ENCODE measurements around the gene SEC31B. TPM values are rescaled to one million over a fixed set of nuclear protein-coding genes. Genes with fewer than 3 reads are reported as not detected.

The SEC31B gene
- total and polyA plus RNA-seq, 2 of the 8 experiments (the other 6 are each of a cell fraction or from before 2014, with no cell fraction given): 4.1 to 5.3 TPM

DNA sequence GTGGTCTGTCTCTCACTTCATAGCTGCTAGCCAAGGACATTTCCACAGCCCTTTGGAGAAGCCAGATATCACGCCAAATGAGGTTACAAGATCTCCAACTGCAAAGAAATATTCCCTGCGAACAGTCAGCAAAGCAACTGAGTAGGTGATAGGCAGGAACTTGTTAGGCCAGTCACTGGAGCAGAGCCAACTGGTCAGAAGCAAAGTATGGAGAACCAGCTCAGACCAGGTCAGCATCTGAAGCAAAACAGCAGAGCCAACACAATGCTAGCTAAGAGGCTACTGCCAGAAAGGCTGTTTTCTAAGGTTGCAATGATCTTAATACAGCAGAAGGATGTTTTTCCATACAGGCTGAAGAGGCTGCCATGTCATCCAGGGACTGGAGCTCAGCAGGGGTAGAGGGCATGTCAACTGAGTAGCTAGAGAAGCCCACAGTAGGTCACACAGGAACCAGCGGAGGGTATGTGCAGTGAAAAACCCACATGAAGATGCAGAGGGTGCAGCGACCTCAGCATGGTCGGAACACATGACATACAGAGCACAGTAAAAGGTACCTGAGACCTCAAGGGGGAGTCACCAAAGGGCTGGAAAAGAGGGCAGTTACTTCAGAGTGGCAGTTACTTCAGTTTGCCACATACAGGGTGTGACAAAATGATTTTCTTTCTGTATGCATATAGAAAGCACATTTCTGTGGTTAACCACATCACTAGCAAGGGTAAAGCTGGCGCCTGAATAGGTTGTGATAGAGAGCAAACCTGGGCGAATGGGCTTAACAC, 8.9 kb downstream of the SEC31B start:
- Histone ChIP-seq H2BK5ac (ENCODE audit: low read depth, low read length) (no peak overlapping the region), H3K27ac (ENCODE audit: low read depth, low read length) (no peak overlapping the region), H3K4ac (replicated peaks; ENCODE audit: insufficient read length, low read depth, low read length) (no peak overlapping the region), H2AK5ac (ENCODE audit: low read depth, low read length) (no peak overlapping the region), H3K4me2 (ENCODE audit: insufficient read depth in 1 of 2, low read depth in 2 of 2, low read length in 2 of 2) (no peak overlapping the region), H2AFZ (ENCODE audit: low read length) (no peak overlapping the region), H3K18ac (ENCODE audit: extremely low read depth, low read length) (no peak overlapping the region), H3K4me3 (ENCODE audit: extremely low read depth in 1 of 4, insufficient read depth in 2 of 4, low read depth in 3 of 4, low read length in 4 of 4) (no peak overlapping the region), H3K56ac (replicated peaks; ENCODE audit: insufficient read length, low read depth, low read length) (no peak overlapping the region), H3K79me1 (ENCODE audit: low read depth, low read length) (no peaks in the 10 kb centered on the region), H3K9me3 (ENCODE audit: insufficient read depth in 2 of 2, low read depth in 1 of 2, low read length in 1 of 2) (no peaks in the 10 kb centered on the region), H2BK12ac (ENCODE audit: low read depth, low read length) (no peak overlapping the region), H4K20me1 (replicated peaks in 1 of 2; ENCODE audit: control insufficient read depth in 1 of 2, insufficient read depth in 2 of 2, low read length in 2 of 2) (peaks cover 0 to 5% of the 10 kb centered on the region in 2 experiments), H4K91ac (replicated peaks; ENCODE audit: insufficient read length, low read length) (no peak overlapping the region), H2BK20ac (ENCODE audit: low read length) (no peak overlapping the region), H3K9ac (replicated peaks in 1 of 4; ENCODE audit: extremely low read depth in 1 of 4, low read depth in 3 of 4, low read length in 3 of 4) (no peak overlapping the region), H3K36me3 (ENCODE audit: control insufficient read depth in 2 of 4, insufficient read depth in 4 of 4, low read length in 3 of 4) (no peaks in the 10 kb centered on the region), H3K14ac (ENCODE audit: insufficient read length) (no peak overlapping the region), H2BK15ac (ENCODE audit: low read length) (no peak overlapping the region), H3K23ac (ENCODE audit: insufficient read length) (no peak overlapping the region), H4K8ac (ENCODE audit: extremely low read depth, insufficient read depth, low read length) (no peak overlapping the region), H4K5ac (ENCODE audit: insufficient read length, low read depth, low read length) (no peak overlapping the region), H3K79me2 (ENCODE audit: control insufficient read depth in 1 of 2, insufficient read depth in 2 of 2, low read length in 2 of 2) (no peaks in the 10 kb centered on the region), H3K23me2 (ENCODE audit: low read depth, low read length) (no peaks in the 10 kb centered on the region), H2BK120ac (replicated peaks; ENCODE audit: low read depth, low read length) (no peak overlapping the region), H3K4me1 (replicated peaks in 1 of 4; ENCODE audit: control insufficient read depth in 3 of 4, insufficient read depth in 4 of 4, low read length in 3 of 4) (no peaks in the 10 kb centered on the region; a peak in 1 of 7 replicates), H3K27me3 (replicated peaks in 1 of 4; ENCODE audit: control insufficient read depth in 3 of 4, extremely low read depth in 1 of 4, insufficient read depth in 3 of 4, low read length in 3 of 4) (peaks cover 0 to 11% (median 4%) of the 10 kb centered on the region in 4 experiments; a peak in 3 of 7 replicates)
- POLR2A ChIA-PET (ENCODE audit: partially characterized antibody): interaction anchor here (0.6 kb wide), 1 partner anchor 86 kb away, joined by 3 read pairs; no protein-coding TSS in a partner anchor
- FAIRE-seq (no peak), DNase-seq (ENCODE audit: low read depth in 1 of 2, low spot score in 2 of 2) (no peak)
- 76% methylated on average over 7 of the region's 7 CpGs; no CpG with 5 or more reads in 1 of the 2 experiments for WGBS, 2 experiments (ENCODE audit: extremely low coverage in 1 of 2, insufficient coverage in 1 of 2, insufficient read length in 1 of 2, insufficient replicate concordance in 2 of 2, low coverage in 1 of 2, low lambda C conversion rate in 2 of 2, missing lambda C conversion rate in 1 of 2)
- CTCF ChIA-PET (ENCODE audit: partially characterized antibody): interaction anchor here (0.6 to 13.4 kb wide), 16 partner anchors 9 to 378 kb away, joined by 3 to 190 read pairs (median 5); partner anchors contain the start of gene SEC31B
- TF ChIP-seq E2F6 (IDR thresholded peaks at IDR 0.05) (no peak), CHD2 (IDR thresholded peaks at IDR 0.05; ENCODE audit: low read length) (no peak), NRF1 (IDR thresholded peaks at IDR 0.05; ENCODE audit: low read depth, low read length) (no peak), HDAC6 (IDR thresholded peaks at IDR 0.05; ENCODE audit: low read depth, low read length) (no peak)

All from H1 (cell line).